CD4-positive, alpha-beta memory T cell (primary cell): ENCODE data around the gene ACOD1. TPM values are rescaled to one million over a fixed set of nuclear protein-coding genes. Genes with fewer than 3 reads are reported as not detected.
"Not testable (repeated sequence)": the region's sequence is repeated elsewhere in the genome, so short reads cannot be mapped to it uniquely, and the experiment has no call there.

Source experiments
- CTCF ChIA-PET: fragments of 350-600 bp; sonication (Branson Sonifier 250); formaldehyde crosslinking; loops from one replicate; lab custom pipeline; 2021; ENCODE audit warnings: inconsistent platforms; ENCODE audit not compliant: partially characterized antibody; lab: Charles Lee
- POLR2A ChIA-PET: fragments of 350-600 bp; sonication (Branson Sonifier 250); formaldehyde crosslinking; loops from one replicate; lab custom pipeline; 2021; ENCODE audit not compliant: partially characterized antibody; lab: Charles Lee
- DNase-seq, 5 donors: peaks; one replicate each; pipeline versions ENCODE4 v3.0.0 to v3.0.0-alpha.2; 2020 to 2022; ENCODE audit warnings: mixed read lengths in 1 of 5
- H3K27ac ChIP-seq: one replicate; pipeline ENCODE4 v1.7.0; 2013; ENCODE audit warnings: low read depth, low read length
- H3K27me3 ChIP-seq: 2 replicates; pipeline ENCODE4 v1.7.0; 2013; ENCODE audit warnings: mild to moderate bottlenecking, low read length, moderate library complexity; ENCODE audit not compliant: insufficient read depth
- H3K36me3 ChIP-seq: 2 replicates; pipeline ENCODE4 v1.7.0; 2013; ENCODE audit warnings: mild to moderate bottlenecking, low read length, moderate library complexity; ENCODE audit not compliant: insufficient read depth
- H3K4me1 ChIP-seq: 2 replicates; pipeline ENCODE4 v1.7.0; 2013; ENCODE audit warnings: mild to moderate bottlenecking, low read length, moderate library complexity; ENCODE audit not compliant: insufficient read depth
- H3K4me3 ChIP-seq, 2 donors: one replicate each; pipeline ENCODE4 v1.7.0; 2013; ENCODE audit warnings: low read length in 2 of 2, mild to moderate bottlenecking in 1 of 2
- H3K9me3 ChIP-seq, 2 donors: one replicate each; pipeline ENCODE4 v1.7.0; 2013; ENCODE audit warnings: low read length in 2 of 2, control low read depth in 1 of 2; ENCODE audit not compliant: control insufficient read depth in 1 of 2
- H3K27ac Mint-ChIP-seq, 7 donors: one replicate each; pipeline ENCODE4 v1.8.0; 2020 to 2021; ENCODE audit warnings: mixed read lengths in 7 of 7, mild to moderate bottlenecking in 6 of 7, inconsistent platforms in 3 of 7, moderate library complexity in 3 of 7
- H3K27me3 Mint-ChIP-seq, 2 donors: one replicate each; pipeline ENCODE4 v1.8.0; 2020 to 2021; ENCODE audit warnings: mixed read lengths in 2 of 2
- H3K36me3 Mint-ChIP-seq, 2 donors: one replicate each; pipeline ENCODE4 v1.8.0; 2020 to 2021; ENCODE audit warnings: mixed read lengths in 2 of 2, inconsistent platforms in 1 of 2, mild to moderate bottlenecking in 1 of 2
- H3K4me1 Mint-ChIP-seq, 4 donors: one replicate each; pipeline ENCODE4 v1.8.0; 2020 to 2021; ENCODE audit warnings: mixed read lengths in 4 of 4, mild to moderate bottlenecking in 1 of 4
- H3K4me3 Mint-ChIP-seq, 8 donors: one replicate each; pipeline ENCODE4 v1.8.0; 2020 to 2021; ENCODE audit warnings: mixed read lengths in 8 of 8, mild to moderate bottlenecking in 7 of 8, moderate library complexity in 6 of 8, inconsistent platforms in 3 of 8
- H3K9me3 Mint-ChIP-seq, 8 donors: one replicate each; pipeline ENCODE4 v1.8.0; 2020 to 2021; ENCODE audit warnings: mixed read lengths in 8 of 8, mild to moderate bottlenecking in 5 of 8, inconsistent platforms in 3 of 8, moderate library complexity in 1 of 8
- intact Hi-C: fragments of 100-400 bp; cut with micrococcal nuclease; formaldehyde crosslinking; loops from one replicate; pipeline ENCODE4 v1.15.1; 2023
- polyA plus RNA-seq, 2 donors: library from polyadenylated mRNA; unstranded; fragments of 300-500 nt; fragmentation: Illumina TruSeq; gene quantifications; one replicate each; pipeline ENCODE4 v1.2.3, GENCODE V29; 2021
- total RNA-seq, 2 experiments: library from RNA; stranded (reverse); gene quantifications; one replicate each; pipeline ENCODE4 v1.2.3, GENCODE V29; 2021

ACOD1 gene
- total and polyA plus RNA-seq, 4 experiments from 2014 or later, result not detected

DNA sequence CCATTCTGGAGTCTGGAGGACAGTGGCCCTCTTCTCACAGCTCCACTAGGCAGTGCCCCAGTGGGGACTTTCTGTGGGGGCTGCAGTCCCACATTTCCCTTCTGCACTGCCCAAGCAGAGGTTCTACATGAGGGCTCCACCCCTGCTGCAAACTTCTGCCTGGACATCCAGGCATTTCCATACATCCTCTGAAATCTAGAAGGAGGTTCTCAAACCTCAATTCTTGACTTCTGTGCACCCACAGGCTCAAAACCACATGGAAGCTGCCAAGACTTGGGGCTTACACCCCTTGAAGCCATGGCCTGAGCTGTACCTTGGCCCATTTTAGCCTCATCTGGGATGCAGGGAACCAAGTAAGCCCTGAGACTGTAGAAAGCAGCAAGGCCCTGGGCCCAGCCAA is 11.4 kb downstream of the ACOD1 start:
- H3K9me3 ChIP-seq, CTCF ChIA-PET, H3K27me3 Mint-ChIP-seq, H3K4me3 Mint-ChIP-seq, DNase-seq, intact Hi-C loops, H3K4me3 ChIP-seq, H3K36me3 ChIP-seq, POLR2A ChIA-PET, H3K36me3 Mint-ChIP-seq, H3K27me3 ChIP-seq, H3K4me1 ChIP-seq, H3K4me1 Mint-ChIP-seq, H3K27ac Mint-ChIP-seq, H3K27ac ChIP-seq: not testable (repeated sequence)
- H3K9me3 Mint-ChIP-seq, result peaks cover 3 to 28% (median 24%) of the 10 kb centered on the region in 8 donors

DNA sequence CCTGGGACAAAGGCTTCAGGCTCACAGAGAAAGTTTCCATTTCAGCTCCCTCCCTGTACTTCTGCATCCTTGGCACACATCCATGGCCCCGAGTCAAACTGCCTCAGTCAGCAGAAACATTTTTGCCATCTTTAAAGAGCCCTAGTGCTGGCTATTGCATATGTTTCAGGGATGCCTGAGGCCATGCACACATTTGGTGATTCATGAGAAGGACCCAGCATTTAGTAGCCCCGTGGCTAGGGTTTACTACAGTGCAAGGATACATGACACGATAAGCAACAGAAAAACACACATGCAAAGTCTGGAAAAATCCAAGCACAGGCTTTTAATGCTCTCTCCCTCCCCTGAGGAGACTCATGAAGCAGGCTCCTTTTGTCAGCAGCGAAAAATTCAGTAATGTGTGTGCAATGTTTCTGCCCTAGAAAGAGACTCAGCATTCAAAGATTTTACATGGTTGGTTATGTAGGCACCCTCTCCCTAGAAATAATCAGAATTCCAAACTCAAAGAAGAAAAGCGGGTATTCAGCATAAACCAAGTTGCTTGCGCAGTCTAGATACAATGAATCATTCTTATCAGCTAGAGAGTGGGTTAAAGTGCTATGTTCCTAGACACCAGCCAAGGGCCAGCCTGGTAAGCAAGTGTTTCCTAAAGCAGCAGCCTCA is 17.6 kb downstream of the ACOD1 start:
- H3K4me1 Mint-ChIP-seq, result no peaks in the 10 kb centered on the region
- Histone ChIP-seq H3K36me3 (no peaks in the 10 kb centered on the region), H3K27me3 (no peaks in the 10 kb centered on the region), H3K4me3 (no peak overlapping the region), H3K9me3 (no peaks in the 10 kb centered on the region), H3K4me1 (no peaks in the 10 kb centered on the region), H3K27ac (no peak overlapping the region)
- H3K36me3 Mint-ChIP-seq, result no peaks in the 10 kb centered on the region
- no peak for DNase-seq
- peaks cover 9 to 25% of the 10 kb centered on the region in 2 donors for H3K27me3 Mint-ChIP-seq
- ChIA-PET POLR2A (no interaction called here), CTCF (interaction anchor here (0.9 kb wide), 1 partner anchor 15 kb away, joined by 7 read pairs; no protein-coding TSS in a partner anchor)
- intact Hi-C loops, result no loop called here
- H3K9me3 Mint-ChIP-seq, result peaks cover 0 to 6% (median 4%) of the 10 kb centered on the region in 8 donors
- H3K27ac Mint-ChIP-seq, result no peak overlapping the region
- no peak overlapping the region for H3K4me3 Mint-ChIP-seq

DNA sequence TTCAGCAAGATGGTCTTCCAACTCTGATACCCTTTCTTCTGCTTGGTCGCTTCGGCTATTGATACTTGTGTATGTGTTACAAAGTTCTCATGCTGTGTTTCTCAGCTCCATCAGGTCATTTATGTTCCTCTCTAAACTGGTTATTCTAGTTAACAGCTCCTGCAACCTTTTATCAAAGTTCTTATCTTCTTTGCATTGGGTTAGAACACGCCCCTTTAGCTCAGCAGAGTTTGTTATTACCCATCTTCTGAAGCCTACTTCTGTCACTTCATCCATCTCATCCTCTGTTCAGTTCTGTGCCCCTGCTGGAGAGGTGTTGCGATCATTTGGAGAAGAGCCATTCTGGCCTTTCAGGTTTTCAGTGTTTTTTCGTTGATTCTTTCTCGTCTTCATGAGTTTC is 18.7 kb downstream of the ACOD1 start:
- peaks cover 0 to 2% (median 0%) of the 10 kb centered on the region in 8 donors for H3K9me3 Mint-ChIP-seq
- H3K4me1 Mint-ChIP-seq, result no peaks in the 10 kb centered on the region
- Histone ChIP-seq H3K4me3 (no peak overlapping the region), H3K4me1 (no peaks in the 10 kb centered on the region), H3K27ac (no peak overlapping the region), H3K9me3 (no peaks in the 10 kb centered on the region), H3K36me3 (no peaks in the 10 kb centered on the region), H3K27me3 (no peaks in the 10 kb centered on the region)
- DNase-seq, result no peak
- H3K4me3 Mint-ChIP-seq, result no peak overlapping the region
- H3K27me3 Mint-ChIP-seq, result peaks cover 7 to 25% of the 10 kb centered on the region in 2 donors
- no peak overlapping the region for H3K27ac Mint-ChIP-seq
- CTCF ChIA-PET, result interaction anchor here (0.9 kb wide), 1 partner anchor 14 kb away, joined by 7 read pairs; no protein-coding TSS in a partner anchor
- intact Hi-C loops, result no loop called here
- no peaks in the 10 kb centered on the region for H3K36me3 Mint-ChIP-seq
- POLR2A ChIA-PET, result no interaction called here

GRCh38 chr13:76968041-76968440 is 19.7 kb downstream of the ACOD1 start:
- H3K27me3 ChIP-seq, result no peaks in the 10 kb centered on the region
- H3K4me1 Mint-ChIP-seq, result peaks cover 0 to 4% (median 1%) of the 10 kb centered on the region in 4 donors
- CTCF ChIA-PET, result no interaction called here
- H3K36me3 Mint-ChIP-seq, result no peaks in the 10 kb centered on the region
- peaks cover 0 to 2% (median 0%) of the 10 kb centered on the region in 8 donors for H3K9me3 Mint-ChIP-seq
- POLR2A ChIA-PET, result no interaction called here
- H3K4me1 ChIP-seq, result no peaks in the 10 kb centered on the region
- no peak overlapping the region for H3K4me3 ChIP-seq
- H3K4me3 Mint-ChIP-seq, result no peak overlapping the region
- H3K27ac ChIP-seq, result no peak overlapping the region
- H3K9me3 ChIP-seq, result no peaks in the 10 kb centered on the region
- no peaks in the 10 kb centered on the region for H3K36me3 ChIP-seq
- no peak for DNase-seq
- peaks cover 10 to 27% of the 10 kb centered on the region in 2 donors for H3K27me3 Mint-ChIP-seq
- H3K27ac Mint-ChIP-seq, result no peak overlapping the region
- intact Hi-C loops, result no loop called here

DNA sequence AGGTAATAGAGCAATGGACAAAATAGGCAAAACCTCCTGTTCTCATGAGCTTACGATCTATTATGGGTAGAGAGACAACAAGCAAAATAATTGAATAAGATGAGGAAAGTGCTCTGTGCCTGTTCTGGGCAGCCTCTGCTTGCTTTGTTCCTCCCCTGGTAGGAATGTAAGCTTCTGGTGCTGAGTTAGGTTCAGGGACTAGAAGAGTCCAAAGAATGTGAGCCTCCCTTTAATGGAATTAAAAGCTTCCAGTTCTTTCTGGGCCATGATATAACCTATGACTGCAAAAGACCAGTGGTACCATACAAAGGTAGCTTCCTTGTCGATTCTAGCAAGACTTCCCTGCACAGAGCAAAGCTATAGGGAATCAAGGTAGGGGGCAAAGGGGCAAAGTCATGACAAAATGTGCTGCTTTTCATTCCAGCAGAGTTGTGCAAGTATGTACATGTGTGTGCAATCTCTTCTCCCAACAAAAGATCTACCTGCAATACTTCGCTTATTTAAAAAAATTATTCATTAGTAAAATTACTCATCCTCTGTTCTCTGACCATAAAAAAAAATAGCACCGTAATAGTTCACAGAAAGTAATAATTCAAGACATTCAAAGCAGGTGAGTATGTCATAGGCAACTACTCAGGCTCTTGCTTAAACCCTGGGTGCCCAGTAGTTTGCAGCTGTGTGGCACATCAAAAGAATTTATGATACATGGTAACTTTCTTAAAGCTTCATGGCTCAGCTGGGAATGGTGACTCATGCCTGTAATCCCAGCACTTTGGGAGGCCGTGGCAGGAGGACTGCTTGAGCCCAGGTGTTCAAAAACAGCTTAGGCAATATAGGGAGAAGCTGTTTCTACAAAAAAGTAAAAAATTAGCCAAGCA is 21.4 kb downstream of the ACOD1 start:
- no peak for DNase-seq
- Mint-ChIP-seq H3K36me3 (no peaks in the 10 kb centered on the region), H3K9me3 (peaks cover 0 to 2% (median 0%) of the 10 kb centered on the region in 8 donors), H3K4me3 (no peak overlapping the region), H3K4me1 (peaks cover 0 to 4% (median 1%) of the 10 kb centered on the region in 4 donors), H3K27me3 (peaks cover 15 to 29% of the 10 kb centered on the region in 2 donors), H3K27ac (no peak overlapping the region)
- POLR2A ChIA-PET, result no interaction called here
- no peaks in the 10 kb centered on the region for H3K4me1 ChIP-seq
- H3K4me3 ChIP-seq, result no peak overlapping the region
- no peaks in the 10 kb centered on the region for H3K9me3 ChIP-seq
- H3K27ac ChIP-seq, result no peak overlapping the region
- no peaks in the 10 kb centered on the region for H3K36me3 ChIP-seq
- no peaks in the 10 kb centered on the region for H3K27me3 ChIP-seq
- CTCF ChIA-PET, result interaction anchor here (1.1 to 4.0 kb wide), 2 partner anchors 11 to 15 kb away, joined by 3 to 32 read pairs; no protein-coding TSS in a partner anchor
- intact Hi-C loops, result no loop called here

DNA sequence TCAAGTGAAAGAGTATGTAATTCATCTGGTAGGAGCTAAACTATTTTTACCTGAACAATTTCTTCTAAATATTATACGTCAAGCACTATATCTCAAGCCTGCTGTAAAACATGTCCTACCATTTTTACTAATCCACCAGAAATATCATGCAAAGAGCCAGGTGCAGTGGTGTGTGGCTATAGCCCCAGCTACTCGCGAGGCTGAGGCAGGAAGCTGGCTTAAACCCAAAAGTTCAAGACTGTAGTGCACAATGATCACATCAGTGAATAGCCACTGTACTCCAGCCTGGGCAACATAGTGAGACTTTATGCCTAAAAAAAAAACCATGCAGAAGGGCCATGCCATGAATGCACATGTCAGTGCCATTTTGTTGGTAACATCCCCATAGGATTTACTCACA is 22.9 kb downstream of the ACOD1 start:
- Mint-ChIP-seq H3K27ac (no peak overlapping the region), H3K4me3 (no peak overlapping the region), H3K9me3 (peaks cover 0 to 2% (median 0%) of the 10 kb centered on the region in 8 donors), H3K4me1 (peaks cover 0 to 4% (median 1%) of the 10 kb centered on the region in 4 donors), H3K36me3 (no peaks in the 10 kb centered on the region), H3K27me3 (peaks cover 18 to 29% of the 10 kb centered on the region in 2 donors)
- POLR2A ChIA-PET, result no interaction called here
- Histone ChIP-seq H3K4me1 (peaks cover 4% of the 10 kb centered on the region), H3K36me3 (no peaks in the 10 kb centered on the region), H3K27me3 (no peaks in the 10 kb centered on the region), H3K27ac (no peak overlapping the region), H3K4me3 (no peak overlapping the region), H3K9me3 (no peaks in the 10 kb centered on the region)
- CTCF ChIA-PET, result interaction anchor here (1.1 to 4.0 kb wide), 2 partner anchors 9 to 67 kb away, joined by 3 to 32 read pairs; no protein-coding TSS in a partner anchor
- intact Hi-C loops, result no loop called here
- DNase-seq, result no peak
